ENCODE data around the gene PNMT. TPM values are rescaled to one million over a fixed set of nuclear protein-coding genes. Genes with fewer than 3 reads are reported as not detected.

The PNMT gene
- total RNA-seq, 1 experiment from 2014 or later: 2.4 TPM

GRCh38 chr17:39672522-39673334 lies 4.5 kb downstream of the PNMT start:
- BruUV-seq (replicated peaks): TSS peak; percentile 76
- no peak for ATAC-seq
- Histone ChIP-seq H3K27me3 (ENCODE audit: control insufficient read depth, insufficient read depth, low read length) (no peaks in the 10 kb centered on the region), H3K4me1 (ENCODE audit: control insufficient read depth, insufficient read depth, low read length) (peaks cover 10% of the 10 kb centered on the region; the same call in 1 of the 2 replicates), H3K27ac (ENCODE audit: low read length) (no peak overlapping the region), H3K4me3 (ENCODE audit: low read depth in 2 of 2, low read length in 2 of 2) (no peak overlapping the region), H3K9me3 (ENCODE audit: control insufficient read depth, insufficient read depth, low read depth, low read length) (no peaks in the 10 kb centered on the region), H3K36me3 (ENCODE audit: control insufficient read depth, insufficient read depth, low read length) (no peaks in the 10 kb centered on the region)
- ChIA-PET CTCF (interaction anchor here (0.6 to 2.5 kb wide), 4 partner anchors 41 to 51 kb away, joined by 3 to 11 read pairs (median 6); no protein-coding TSS in a partner anchor), POLR2A (no interaction called here)
- no peak for DNase-seq (ENCODE audit: low read depth, low spot score)
- in situ Hi-C loops (cut with HindIII; ENCODE audit: low pct_unique_long_range_greater_than_20kb, low sequenced_read_pairs) (no loop called here), intact Hi-C loops (cut with micrococcal nuclease; ENCODE audit: unreplicated experiment) (loop anchor here (5.0 kb wide), 1 partner anchor 50 kb away; no protein-coding TSS in a partner anchor)
- TF ChIP-seq REST (IDR thresholded peaks at IDR 0.05; ENCODE audit: insufficient read depth in 1 of 2, low read depth in 2 of 2, low read length in 1 of 2) (0 out of 4 replicates have a peak, but pooled peaks of 1 of the 2 experiments have one; percentile 24), TCF7L2 (IDR thresholded peaks at IDR 0.05; ENCODE audit: low read depth, low read length) (no peak)

GRCh38 chr17:39673335-39674081 lies 5.3 kb downstream of the PNMT start:
- ATAC-seq (no peak), DNase-seq (ENCODE audit: low read depth, low spot score) (no peak)
- Histone ChIP-seq H3K4me1 (ENCODE audit: control insufficient read depth, insufficient read depth, low read length) (peaks cover 8% of the 10 kb centered on the region; the same call in 1 of the 2 replicates), H3K9me3 (ENCODE audit: control insufficient read depth, insufficient read depth, low read depth, low read length) (no peaks in the 10 kb centered on the region), H3K36me3 (ENCODE audit: control insufficient read depth, insufficient read depth, low read length) (no peaks in the 10 kb centered on the region), H3K27me3 (ENCODE audit: control insufficient read depth, insufficient read depth, low read length) (no peaks in the 10 kb centered on the region), H3K27ac (ENCODE audit: low read length) (no peak overlapping the region), H3K4me3 (ENCODE audit: low read depth in 2 of 2, low read length in 2 of 2) (no peak overlapping the region)
- BruUV-seq (replicated peaks): no TSS peak
- TF ChIP-seq REST (IDR thresholded peaks at IDR 0.05; ENCODE audit: insufficient read depth in 1 of 2, low read depth in 2 of 2, low read length in 1 of 2) (no peak), POLR2AphosphoS5 (IDR thresholded peaks at IDR 0.05; ENCODE audit: low read depth, low read length) (no peak), SIN3A (IDR thresholded peaks at IDR 0.05; ENCODE audit: borderline replicate concordance, insufficient read depth, low read depth, low read length) (no peak), TCF7L2 (IDR thresholded peaks at IDR 0.05; ENCODE audit: low read depth, low read length) (no peak), CTCF (IDR thresholded peaks at IDR 0.05) (no peak)
- intact Hi-C loops (cut with micrococcal nuclease; ENCODE audit: unreplicated experiment): loop anchor here (5.0 kb wide), 1 partner anchor 51 kb away; no protein-coding TSS in a partner anchor
- ChIA-PET POLR2A (no interaction called here), CTCF (interaction anchor here (0.6 to 1.1 kb wide), 2 partner anchors 40 to 52 kb away, joined by 4 to 8 read pairs; no protein-coding TSS in a partner anchor)
- in situ Hi-C loops (cut with HindIII; ENCODE audit: low pct_unique_long_range_greater_than_20kb, low sequenced_read_pairs): no loop called here
